HUES48 (cell line): ENCODE measurements around the gene SLC8A1.
"Not testable (repeated sequence)": the region's sequence is repeated elsewhere in the genome, so short reads cannot be mapped to it uniquely, and the experiment has no call there.

Source experiments
- H3K27ac ChIP-seq: one replicate; pipeline ENCODE4 v1.7.0; 2013; ENCODE audit warnings: low read depth, low read length, inconsistent platforms
- H3K27me3 ChIP-seq: 2 replicates; pipeline ENCODE4 v1.6.1; 2013; ENCODE audit warnings: mild to moderate bottlenecking, low read length; ENCODE audit not compliant: control insufficient read depth, insufficient read depth
- H3K36me3 ChIP-seq: 2 replicates; pipeline ENCODE4 v1.6.1; 2013; ENCODE audit warnings: low read length; ENCODE audit not compliant: control insufficient read depth, insufficient read depth
- H3K4me1 ChIP-seq: 2 replicates; pipeline ENCODE4 v1.6.1; 2013; ENCODE audit warnings: mild to moderate bottlenecking, low read length; ENCODE audit not compliant: control insufficient read depth, insufficient read depth
- H3K4me3 ChIP-seq: 2 replicates; pipeline ENCODE4 v1.5.1; 2013; ENCODE audit warnings: mild to moderate bottlenecking, low read depth, low read length
- H3K9ac ChIP-seq: 2 replicates; pipeline ENCODE4 v1.6.1; 2013; ENCODE audit warnings: mild to moderate bottlenecking, low read depth, low read length, moderate library complexity
- H3K9me3 ChIP-seq: 2 replicates; pipeline ENCODE4 v1.6.1; 2013; ENCODE audit warnings: low read length; ENCODE audit not compliant: control insufficient read depth, insufficient read depth

SLC8A1 gene

GRCh38 chr2:40097691-40098385 is 354.1 kb downstream of the SLC8A1 start:
- H3K9ac ChIP-seq, result no peak overlapping the region
- no peak overlapping the region for H3K4me3 ChIP-seq
- H3K27me3 ChIP-seq, result no peaks in the 10 kb centered on the region
- no peaks in the 10 kb centered on the region for H3K9me3 ChIP-seq
- H3K27ac ChIP-seq, result no peak overlapping the region
- no peaks in the 10 kb centered on the region for H3K36me3 ChIP-seq
- peaks cover 18% of the 10 kb centered on the region for H3K4me1 ChIP-seq

- peaks cover 12% of the 10 kb centered on the region for H3K4me1 ChIP-seq
- no peak overlapping the region for H3K4me3 ChIP-seq
- H3K9ac ChIP-seq, result no peak overlapping the region
- no peak overlapping the region for H3K27ac ChIP-seq
- no peaks in the 10 kb centered on the region for H3K9me3 ChIP-seq
- no peaks in the 10 kb centered on the region for H3K27me3 ChIP-seq
- no peaks in the 10 kb centered on the region for H3K36me3 ChIP-seq
Observed at GRCh38 chr2:40096360-40096759, 355.5 kb downstream of the SLC8A1 start.

GRCh38 chr2:40095000-40095399 is 356.9 kb downstream of the SLC8A1 start:
- Histone ChIP-seq H3K4me1 (peaks cover 12% of the 10 kb centered on the region), H3K36me3 (no peaks in the 10 kb centered on the region), H3K27ac (no peak overlapping the region), H3K9me3 (no peaks in the 10 kb centered on the region), H3K9ac (no peak overlapping the region), H3K4me3 (no peak overlapping the region), H3K27me3 (no peaks in the 10 kb centered on the region)

- Histone ChIP-seq H3K9ac (no peak overlapping the region), H3K9me3 (no peaks in the 10 kb centered on the region), H3K27me3 (no peaks in the 10 kb centered on the region), H3K27ac (no peak overlapping the region), H3K4me3 (no peak overlapping the region), H3K4me1 (peaks cover 8% of the 10 kb centered on the region), H3K36me3 (no peaks in the 10 kb centered on the region)
Observed at GRCh38 chr2:40094451-40094850, 357.4 kb downstream of the SLC8A1 start.

- Histone ChIP-seq H3K9ac (no peak overlapping the region), H3K27me3 (no peaks in the 10 kb centered on the region), H3K4me3 (no peak overlapping the region), H3K4me1 (peaks cover 3% of the 10 kb centered on the region; the same call in 1 of the 2 replicates), H3K27ac (no peak overlapping the region), H3K36me3 (no peaks in the 10 kb centered on the region), H3K9me3 (no peaks in the 10 kb centered on the region)
Observed at GRCh38 chr2:40093021-40093675, 358.7 kb downstream of the SLC8A1 start.

GRCh38 chr2:40090044-40090443 is 361.8 kb downstream of the SLC8A1 start:
- Histone ChIP-seq H3K27me3 (no peaks in the 10 kb centered on the region), H3K9me3 (no peaks in the 10 kb centered on the region), H3K9ac (no peak overlapping the region), H3K4me1 (peaks cover 3% of the 10 kb centered on the region; the same call in 1 of the 2 replicates), H3K27ac (no peak overlapping the region), H3K4me3 (no peak overlapping the region), H3K36me3 (no peaks in the 10 kb centered on the region)

GRCh38 chr2:40087927-40088326 is 364.0 kb downstream of the SLC8A1 start:
- Histone ChIP-seq H3K4me1 (no peaks in the 10 kb centered on the region), H3K36me3 (no peaks in the 10 kb centered on the region), H3K9me3 (no peaks in the 10 kb centered on the region; the same call in 1 of the 2 replicates), H3K27ac (no peak overlapping the region), H3K4me3 (no peak overlapping the region), H3K9ac (no peak overlapping the region), H3K27me3 (no peaks in the 10 kb centered on the region)

GRCh38 chr2:40087434-40087833 is 364.5 kb downstream of the SLC8A1 start:
- Histone ChIP-seq H3K9ac (no peak overlapping the region), H3K4me1 (no peaks in the 10 kb centered on the region), H3K9me3 (no peaks in the 10 kb centered on the region; the same call in 1 of the 2 replicates), H3K27ac (no peak overlapping the region), H3K36me3 (no peaks in the 10 kb centered on the region), H3K4me3 (no peak overlapping the region), H3K27me3 (no peaks in the 10 kb centered on the region)

GRCh38 chr2:40085786-40086185 is 366.1 kb downstream of the SLC8A1 start:
- no peaks in the 10 kb centered on the region for H3K36me3 ChIP-seq
- H3K9ac ChIP-seq, result no peak overlapping the region
- no peaks in the 10 kb centered on the region; the same call in 1 of the 2 replicates for H3K9me3 ChIP-seq
- H3K27me3 ChIP-seq, result no peaks in the 10 kb centered on the region
- no peak overlapping the region for H3K4me3 ChIP-seq
- H3K27ac ChIP-seq, result no peak overlapping the region
- H3K4me1 ChIP-seq, result no peaks in the 10 kb centered on the region

GRCh38 chr2:40073336-40073735 is 378.6 kb downstream of the SLC8A1 start:
- not testable (repeated sequence) for H3K27me3 ChIP-seq, H3K36me3 ChIP-seq, H3K27ac ChIP-seq, H3K9me3 ChIP-seq, H3K9ac ChIP-seq, H3K4me1 ChIP-seq, H3K4me3 ChIP-seq

GRCh38 chr2:40072442-40073232 is 379.3 kb downstream of the SLC8A1 start:
- Histone ChIP-seq H3K36me3 (no peaks in the 10 kb centered on the region), H3K9me3 (peaks cover 8% of the 10 kb centered on the region), H3K4me3 (no peak overlapping the region), H3K27ac (no peak overlapping the region), H3K27me3 (no peaks in the 10 kb centered on the region), H3K9ac (no peak overlapping the region), H3K4me1 (no peaks in the 10 kb centered on the region)
